Measurements from ENCODE around the gene JOSD1.

The JOSD1 gene

DNA sequence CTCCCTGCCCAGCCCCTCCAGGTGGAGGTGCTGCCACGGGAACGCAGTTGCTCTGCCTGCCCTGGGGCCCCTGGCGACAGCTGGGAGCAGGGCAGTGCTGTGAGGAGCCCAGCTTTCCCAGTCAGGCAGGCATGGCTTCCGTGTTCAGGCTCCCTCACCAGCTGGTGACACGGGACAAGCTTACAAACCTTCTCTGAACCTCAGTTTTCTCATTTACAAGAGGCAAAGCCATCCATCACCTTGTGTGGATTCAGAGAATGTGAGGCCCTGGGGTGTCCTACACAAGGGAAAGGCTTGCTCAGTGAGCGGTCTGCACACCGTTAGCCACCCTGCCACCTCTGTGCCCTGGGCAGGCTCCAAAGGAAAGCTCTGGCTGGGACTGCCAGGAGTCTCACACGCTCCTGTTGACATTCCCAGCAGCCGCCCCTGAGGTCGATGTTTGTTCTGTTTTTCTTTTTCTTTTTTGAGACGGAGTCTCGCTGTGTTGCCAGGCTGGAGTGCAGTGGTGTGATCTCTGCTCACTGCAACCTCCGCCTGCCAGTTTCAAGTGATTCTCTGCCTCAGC, 31.6 kb upstream of the JOSD1 start:
- DNase-seq: no peak

DNA sequence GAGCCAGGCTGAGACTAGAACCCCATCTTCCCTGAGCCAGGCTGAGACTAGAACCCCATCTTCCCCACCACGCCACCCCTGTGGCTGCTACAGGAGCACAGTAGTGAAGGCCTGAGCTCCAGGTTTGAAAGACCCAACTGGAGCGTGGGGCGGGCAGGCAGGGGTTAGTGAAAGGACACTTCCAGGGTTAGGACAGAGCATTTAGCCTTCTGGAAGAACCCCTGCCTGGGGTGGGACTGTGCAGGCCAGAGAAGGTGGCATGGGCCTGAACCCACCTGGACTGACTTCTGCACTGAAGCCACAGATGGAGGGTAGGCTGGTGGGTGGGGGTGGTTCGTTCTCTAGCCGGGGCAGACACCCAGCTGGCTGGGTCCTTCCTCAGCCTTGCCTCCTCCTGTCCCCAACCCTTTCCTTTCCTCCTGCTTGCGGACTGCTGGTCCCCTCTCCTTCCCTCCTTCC, 31.0 kb upstream of the JOSD1 start:
- DNase-seq: no peak

DNA sequence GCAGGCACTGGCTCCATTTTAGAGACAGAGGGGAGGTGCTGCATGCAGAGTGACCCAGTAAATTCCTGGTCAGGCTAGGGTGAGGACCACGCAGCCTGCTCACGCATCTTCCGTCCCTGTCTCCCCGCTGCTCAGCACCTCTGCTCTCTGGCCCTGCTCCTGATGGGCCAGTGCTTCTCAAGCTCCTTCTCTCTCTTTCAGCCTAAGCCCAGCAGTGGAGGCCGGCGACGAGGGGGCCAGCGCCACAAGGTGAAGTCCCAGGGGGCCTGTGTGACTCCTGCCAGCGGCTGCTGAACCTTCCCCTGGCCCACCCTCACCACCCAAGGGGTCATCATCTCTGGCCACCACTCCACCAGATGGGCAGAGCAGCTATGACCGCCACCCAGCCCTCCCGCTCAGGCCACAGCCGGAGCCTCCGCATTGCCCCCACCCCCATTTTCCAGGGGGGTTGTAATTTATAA, 29.7 kb upstream of the JOSD1 start:
- DNase-seq: no peak

- no peak for DNase-seq
Observed at GRCh38 chr22:38729946-38730345, 29.2 kb upstream of the JOSD1 start.

GRCh38 chr22:38728871-38729796, 28.4 kb upstream of the JOSD1 start:
- DNase-seq: no peak

GRCh38 chr22:38727530-38728451, 27.0 kb upstream of the JOSD1 start:
- no peak for DNase-seq

- no peak for DNase-seq
Observed at GRCh38 chr22:38727123-38727522, 26.4 kb upstream of the JOSD1 start.

- no peak for DNase-seq
Observed at GRCh38 chr22:38725900-38726655, 25.3 kb upstream of the JOSD1 start.

DNA sequence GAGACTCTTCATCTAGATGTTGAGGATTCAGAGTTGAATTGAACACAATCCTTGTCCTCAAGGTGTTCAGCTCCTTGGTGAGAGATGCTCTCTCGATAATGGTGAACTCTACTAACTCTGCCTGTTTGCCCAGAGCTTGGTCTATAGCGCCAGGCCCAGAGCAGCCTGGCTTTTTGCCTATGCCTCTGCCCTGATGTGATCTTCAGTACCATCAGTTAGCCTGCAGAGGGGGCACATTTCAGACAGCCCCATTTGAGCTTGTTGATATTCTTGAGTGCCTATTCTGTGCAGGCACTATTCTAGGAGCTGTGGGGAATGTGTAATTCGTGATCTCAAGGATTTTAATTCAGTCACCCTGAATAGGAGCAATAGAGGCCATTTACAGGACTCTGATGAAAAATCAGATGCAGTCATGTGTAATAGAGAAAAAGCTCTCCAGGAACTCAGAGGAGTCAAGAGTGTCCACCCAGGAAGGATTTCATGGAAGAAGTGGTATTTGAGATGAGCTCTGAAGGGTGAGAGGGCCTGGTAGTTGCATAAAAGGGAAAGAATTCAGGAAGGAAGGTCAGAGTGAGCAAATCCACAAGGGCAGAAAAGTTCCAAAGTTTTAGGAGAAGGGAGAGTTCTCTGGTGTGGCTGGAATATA, 24.3 kb upstream of the JOSD1 start:
- peak; percentile 59 for DNase-seq

DNA sequence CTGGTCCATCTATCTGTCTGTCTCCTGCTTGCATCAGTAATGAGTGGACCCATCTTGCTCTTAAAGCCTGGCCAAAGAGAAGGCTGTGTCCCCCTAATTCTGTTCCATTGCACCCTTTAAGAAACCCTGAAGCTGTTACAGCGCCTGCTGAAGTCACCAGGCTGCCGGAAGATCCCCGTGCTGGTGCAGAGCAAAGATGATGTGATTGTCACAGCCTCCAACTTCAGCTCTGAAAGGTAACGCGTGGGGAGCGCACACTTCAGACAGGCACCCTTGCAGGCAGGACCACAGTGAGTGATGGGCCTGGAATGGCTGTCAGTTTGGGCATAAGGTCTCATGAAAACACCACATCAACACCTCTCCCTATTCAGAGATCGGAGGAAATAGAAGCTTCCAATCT, 23.4 kb upstream of the JOSD1 start:
- no peak for DNase-seq

DNA sequence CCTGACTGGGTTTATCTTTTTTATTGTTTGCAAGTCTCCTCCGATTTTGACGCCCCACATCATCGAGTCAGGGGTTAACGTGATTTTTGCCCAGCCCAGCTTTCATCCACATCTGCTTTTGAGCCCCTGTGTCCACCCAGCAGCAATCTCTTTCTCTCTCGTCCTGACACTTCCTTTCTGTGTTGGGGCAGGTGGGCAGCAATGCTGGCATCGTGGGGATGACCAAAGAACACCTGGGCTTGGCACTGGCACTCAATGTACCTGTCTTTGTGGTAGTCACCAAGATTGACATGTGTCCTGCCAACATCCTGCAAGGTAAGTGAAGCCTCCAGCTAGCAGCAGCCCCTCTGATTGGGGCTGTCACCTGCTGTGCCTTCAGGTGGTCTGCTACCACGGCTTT, 20.8 kb upstream of the JOSD1 start:
- DNase-seq: no peak

GRCh38 chr22:38720350-38720749, 19.6 kb upstream of the JOSD1 start:
- no peak for DNase-seq

DNA sequence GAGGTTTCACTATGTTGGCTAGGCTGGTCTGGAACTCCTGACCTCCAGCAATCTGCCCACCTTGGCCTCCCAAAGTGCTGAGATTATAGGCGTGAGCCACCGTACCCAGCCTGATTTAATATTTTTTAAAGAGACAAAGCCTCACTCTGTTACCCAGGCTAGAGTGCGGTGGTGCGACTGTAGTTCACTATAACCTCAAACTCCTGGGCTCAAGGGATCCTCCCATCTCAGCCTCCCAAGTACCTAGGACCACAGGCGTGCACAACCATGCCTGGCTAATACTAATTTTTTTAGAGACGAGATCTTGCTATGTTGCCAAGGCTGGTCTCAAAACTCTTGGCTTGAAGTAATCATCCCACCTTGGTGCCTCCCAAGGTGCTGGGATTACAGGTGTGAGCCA, 18.5 kb upstream of the JOSD1 start:
- no peak for DNase-seq

DNA sequence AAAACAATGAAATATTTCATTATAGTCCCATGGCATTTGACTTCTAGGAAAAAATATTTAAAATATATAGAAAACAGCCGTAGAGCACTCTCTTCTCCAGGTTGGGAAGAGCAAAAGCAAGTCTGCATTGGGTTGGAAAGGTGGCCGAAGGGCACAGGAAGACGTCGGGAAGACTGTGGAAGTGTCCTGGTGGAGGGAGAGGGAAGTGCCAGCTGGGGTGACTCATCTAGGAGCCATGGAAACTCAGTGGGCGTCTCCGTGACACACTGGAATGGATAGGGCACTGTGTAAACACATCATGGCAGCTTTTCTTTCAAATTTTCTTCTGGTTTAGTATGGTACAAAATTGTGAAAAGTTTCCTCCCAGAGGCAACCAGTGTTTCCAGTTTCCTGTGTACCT, 17.7 kb upstream of the JOSD1 start:
- DNase-seq: no peak

GRCh38 chr22:38717244-38717643, 16.5 kb upstream of the JOSD1 start:
- DNase-seq: no peak

DNA sequence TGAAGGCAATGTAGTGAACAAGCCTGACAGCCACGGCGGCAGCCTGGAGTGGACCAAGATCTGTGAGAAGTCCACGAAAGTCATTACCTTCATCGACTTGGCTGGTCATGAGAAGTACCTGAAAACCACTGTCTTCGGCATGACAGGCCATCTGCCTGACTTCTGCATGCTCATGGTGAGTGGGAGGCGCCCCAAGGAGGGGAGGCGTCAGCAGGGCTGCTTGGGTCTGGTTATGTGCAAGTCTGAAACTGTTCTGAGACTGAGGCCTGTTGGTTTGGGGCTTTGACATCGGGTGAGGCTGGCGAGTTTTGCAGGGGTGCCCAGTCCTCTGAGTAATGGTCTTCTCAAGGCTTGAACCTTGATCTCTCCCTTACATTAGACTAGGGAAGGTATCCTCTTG, 16.1 kb upstream of the JOSD1 start:
- DNase-seq: no peak

DNA sequence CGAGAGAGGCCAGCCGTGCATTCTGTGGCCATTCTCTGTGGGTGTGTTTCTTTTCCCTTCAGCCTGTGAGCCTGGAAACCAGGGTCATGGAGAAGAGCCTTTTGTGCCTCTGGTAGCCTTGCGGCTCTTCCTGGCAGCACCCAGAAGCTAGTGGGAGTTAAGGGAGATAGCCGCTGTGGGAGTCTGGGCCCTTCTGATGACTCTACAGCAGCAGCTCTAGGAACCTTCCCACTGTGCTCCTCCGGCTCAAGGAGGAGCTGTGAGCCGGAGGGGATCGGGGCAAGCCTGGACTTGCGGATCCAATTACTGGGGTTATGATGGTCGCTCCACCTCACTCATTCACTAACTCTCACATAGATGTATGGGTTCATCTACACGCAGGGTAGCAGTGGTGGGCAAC, 15.5 kb upstream of the JOSD1 start:
- DNase-seq: no peak

GRCh38 chr22:38715852-38716251, 15.1 kb upstream of the JOSD1 start:
- DNase-seq: no peak

- DNase-seq: no peak
Observed at GRCh38 chr22:38715176-38715764, 14.5 kb upstream of the JOSD1 start.

DNA sequence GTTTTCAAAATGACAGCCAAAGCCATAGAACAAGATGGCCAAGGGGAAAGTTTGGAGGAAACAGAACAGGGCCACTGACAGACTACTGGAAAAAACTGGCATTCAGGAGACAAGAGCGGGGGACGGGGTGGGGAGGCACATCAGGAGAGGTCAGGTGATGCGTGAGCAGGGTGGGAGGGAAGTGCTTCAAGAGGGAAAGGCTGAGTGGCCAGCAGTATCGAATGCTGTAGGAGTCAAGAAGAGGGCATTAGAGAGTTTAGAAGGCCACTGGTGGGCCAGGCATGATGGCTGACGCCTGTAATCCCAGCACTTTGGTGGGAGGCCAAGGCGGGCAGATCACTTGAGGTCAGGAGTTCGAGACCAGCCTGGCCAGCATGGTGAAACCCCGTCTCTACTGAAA, 13.2 kb upstream of the JOSD1 start:
- DNase-seq: no peak

- DNase-seq: no peak
Observed at GRCh38 chr22:38712486-38713207, 11.9 kb upstream of the JOSD1 start.

Data from CD4-positive, alpha-beta T cell treated with Interleukin-12 subunit alpha and Interleukin-12 subunit beta, for 1 hour (primary cell).